ENCODE data around the gene MXD1.

The MXD1 gene

DNA sequence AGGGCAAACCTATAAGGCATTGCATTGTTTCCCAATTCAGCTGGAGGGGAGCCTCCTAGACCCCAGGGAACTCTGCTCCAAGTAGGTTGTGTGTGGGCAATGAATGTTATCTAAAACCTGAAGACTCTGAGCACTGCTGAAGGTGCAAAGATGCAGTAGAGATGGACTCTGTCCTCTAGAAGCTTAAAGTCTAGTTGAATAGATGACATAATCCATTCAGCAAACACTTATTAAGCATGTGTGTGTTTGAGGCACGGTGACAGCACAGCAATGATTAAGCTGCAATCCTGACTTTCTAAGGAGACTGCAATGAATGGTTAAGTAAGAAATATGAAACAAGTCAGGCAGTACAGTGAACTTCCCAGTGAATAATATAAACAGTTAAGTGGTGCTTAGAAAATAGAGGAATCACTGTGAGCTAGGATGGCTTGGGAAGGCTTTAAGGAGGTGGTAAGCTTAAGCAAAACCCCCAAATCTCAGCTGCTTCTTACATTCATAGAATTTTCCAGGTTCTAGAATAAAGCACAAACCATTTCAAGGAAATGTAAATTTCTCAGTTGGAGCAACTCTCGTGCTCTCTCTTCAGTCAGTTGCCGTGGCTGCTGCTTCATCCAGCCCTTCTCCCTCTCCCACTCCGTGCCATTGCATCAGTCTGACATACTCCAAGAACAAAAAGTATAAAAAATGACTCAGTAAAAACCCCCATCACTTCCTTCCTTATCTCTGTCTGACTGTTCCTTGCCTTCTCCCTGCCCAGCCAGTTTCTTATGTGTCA is 19.1 kb downstream of the MXD1 start:
- Histone ChIP-seq H3K9ac (ENCODE audit: low read depth, low read length) (no peak overlapping the region), H3K4me1 (ENCODE audit: control insufficient read depth, insufficient read depth, low read length) (peaks cover 5% of the 10 kb centered on the region; the same call in 1 of the 2 replicates), H3K27ac (ENCODE audit: low read depth, low read length) (peak overlapping the region; percentile 51), H3K27me3 (ENCODE audit: control insufficient read depth, insufficient read depth, low read length) (no peaks in the 10 kb centered on the region), H3K4me3 (ENCODE audit: low read depth, low read length) (no peak overlapping the region), H3K9me3 (ENCODE audit: control insufficient read depth, insufficient read depth, low read length) (no peaks in the 10 kb centered on the region), H3K36me3 (ENCODE audit: control insufficient read depth, insufficient read depth, low read length) (peaks cover 7% of the 10 kb centered on the region)

DNA sequence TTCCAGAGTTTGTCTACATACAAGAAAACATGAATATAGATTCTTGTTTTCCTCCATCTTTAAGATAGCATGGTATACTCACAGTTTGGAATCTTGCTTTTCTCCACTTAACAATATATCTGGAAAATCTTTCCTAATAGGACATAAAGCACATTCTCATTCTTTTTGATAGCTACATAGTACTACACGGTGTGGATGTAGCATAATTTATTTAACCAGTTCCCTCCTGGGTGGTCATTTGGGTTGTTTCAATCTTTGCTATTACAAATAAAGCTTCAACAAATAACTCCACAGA is 19.7 kb downstream of the MXD1 start:
- no peak overlapping the region for H3K27ac ChIP-seq (ENCODE audit: low read depth, low read length)

DNA sequence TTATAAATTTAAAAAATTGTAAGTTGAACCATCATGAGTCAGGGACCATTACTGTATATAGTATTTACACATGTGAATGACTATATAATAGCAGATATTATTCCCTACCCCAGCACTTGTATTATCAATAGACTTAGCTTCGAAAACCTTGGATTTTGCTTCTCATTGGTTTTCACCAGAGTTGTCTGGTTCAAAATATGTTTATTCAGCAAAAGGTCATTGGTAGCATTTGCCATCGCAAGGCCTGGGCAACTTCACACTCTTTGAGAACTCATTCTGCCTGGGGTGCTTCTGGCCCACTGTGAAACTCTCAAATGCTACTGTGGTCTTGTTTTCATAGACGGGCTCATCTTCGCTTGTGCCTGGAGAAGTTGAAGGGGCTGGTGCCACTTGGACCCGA is 20.1 kb downstream of the MXD1 start:
- no peaks in the 10 kb centered on the region for H3K27me3 ChIP-seq (ENCODE audit: control insufficient read depth, insufficient read depth, low read length)
- peaks cover 9% of the 10 kb centered on the region; the same call in 1 of the 2 replicates for H3K4me1 ChIP-seq (ENCODE audit: control insufficient read depth, insufficient read depth, low read length)
- no peak overlapping the region for H3K9ac ChIP-seq (ENCODE audit: low read depth, low read length)
- no peaks in the 10 kb centered on the region for H3K9me3 ChIP-seq (ENCODE audit: control insufficient read depth, insufficient read depth, low read length)
- H3K36me3 ChIP-seq (ENCODE audit: control insufficient read depth, insufficient read depth, low read length) = peaks cover 7% of the 10 kb centered on the region
- no peak overlapping the region for H3K4me3 ChIP-seq (ENCODE audit: low read depth, low read length)
- H3K27ac ChIP-seq (ENCODE audit: low read depth, low read length) = no peak overlapping the region

More for the DNA sequence above, 19.7 kb downstream of the MXD1 start:
- H3K36me3 ChIP-seq (ENCODE audit: control insufficient read depth, insufficient read depth, low read length) = peaks cover 7% of the 10 kb centered on the region
- no peak overlapping the region for H3K9ac ChIP-seq (ENCODE audit: low read depth, low read length)
- peaks cover 5% of the 10 kb centered on the region; the same call in 1 of the 2 replicates for H3K4me1 ChIP-seq (ENCODE audit: control insufficient read depth, insufficient read depth, low read length)
- no peaks in the 10 kb centered on the region for H3K9me3 ChIP-seq (ENCODE audit: control insufficient read depth, insufficient read depth, low read length)
- no peaks in the 10 kb centered on the region for H3K27me3 ChIP-seq (ENCODE audit: control insufficient read depth, insufficient read depth, low read length)
- H3K4me3 ChIP-seq (ENCODE audit: low read depth, low read length) = no peak overlapping the region

DNA sequence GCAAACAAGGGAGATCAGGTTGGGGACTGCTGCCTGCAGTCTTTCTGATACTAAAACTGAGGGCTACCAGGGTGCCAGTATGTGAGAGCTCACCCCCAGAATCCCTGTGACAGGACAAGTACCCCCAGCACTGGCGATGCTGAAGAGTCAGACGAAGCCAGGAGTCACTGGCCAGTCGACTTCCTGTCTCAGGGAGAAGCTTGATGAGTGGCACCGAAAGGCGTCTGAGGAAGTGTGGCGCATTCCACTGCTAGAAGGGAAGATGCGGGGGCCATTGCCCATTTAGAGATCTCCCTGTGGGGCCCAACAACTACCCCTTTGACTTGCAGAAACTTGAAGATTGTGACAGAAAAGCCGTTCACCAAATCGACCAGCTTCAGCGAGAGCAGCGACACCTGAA is 22.0 kb downstream of the MXD1 start:
- Histone ChIP-seq H3K27ac (ENCODE audit: low read depth, low read length) (no peak overlapping the region), H3K36me3 (ENCODE audit: control insufficient read depth, insufficient read depth, low read length) (peaks cover 7% of the 10 kb centered on the region), H3K4me3 (ENCODE audit: low read depth, low read length) (no peak overlapping the region), H3K4me1 (ENCODE audit: control insufficient read depth, insufficient read depth, low read length) (peaks cover 13% of the 10 kb centered on the region; the same call in 1 of the 2 replicates), H3K27me3 (ENCODE audit: control insufficient read depth, insufficient read depth, low read length) (no peaks in the 10 kb centered on the region), H3K9me3 (ENCODE audit: control insufficient read depth, insufficient read depth, low read length) (no peaks in the 10 kb centered on the region), H3K9ac (ENCODE audit: low read depth, low read length) (no peak overlapping the region)

DNA sequence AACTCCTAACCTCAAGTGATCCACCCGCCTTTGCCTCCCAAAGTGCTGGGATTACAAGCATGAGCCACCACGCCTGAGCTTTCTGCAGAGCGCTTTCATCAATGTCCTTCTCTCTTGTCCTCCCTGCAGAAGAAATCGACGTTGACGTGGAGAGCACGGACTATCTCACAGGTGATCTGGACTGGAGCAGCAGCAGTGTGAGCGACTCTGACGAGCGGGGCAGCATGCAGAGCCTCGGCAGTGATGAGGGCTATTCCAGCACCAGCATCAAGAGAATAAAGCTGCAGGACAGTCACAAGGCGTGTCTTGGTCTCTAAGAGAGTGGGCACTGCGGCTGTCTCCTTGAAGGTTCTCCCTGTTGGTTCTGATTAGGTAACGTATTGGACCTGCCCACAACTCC is 23.1 kb downstream of the MXD1 start:
- Histone ChIP-seq H3K27me3 (ENCODE audit: control insufficient read depth, insufficient read depth, low read length) (no peaks in the 10 kb centered on the region), H3K4me3 (ENCODE audit: low read depth, low read length) (no peak overlapping the region), H3K27ac (ENCODE audit: low read depth, low read length) (no peak overlapping the region), H3K36me3 (ENCODE audit: control insufficient read depth, insufficient read depth, low read length) (peaks cover 7% of the 10 kb centered on the region), H3K9me3 (ENCODE audit: control insufficient read depth, insufficient read depth, low read length) (no peaks in the 10 kb centered on the region), H3K9ac (ENCODE audit: low read depth, low read length) (no peak overlapping the region), H3K4me1 (ENCODE audit: control insufficient read depth, insufficient read depth, low read length) (peaks cover 13% of the 10 kb centered on the region; the same call in 1 of the 2 replicates)

DNA sequence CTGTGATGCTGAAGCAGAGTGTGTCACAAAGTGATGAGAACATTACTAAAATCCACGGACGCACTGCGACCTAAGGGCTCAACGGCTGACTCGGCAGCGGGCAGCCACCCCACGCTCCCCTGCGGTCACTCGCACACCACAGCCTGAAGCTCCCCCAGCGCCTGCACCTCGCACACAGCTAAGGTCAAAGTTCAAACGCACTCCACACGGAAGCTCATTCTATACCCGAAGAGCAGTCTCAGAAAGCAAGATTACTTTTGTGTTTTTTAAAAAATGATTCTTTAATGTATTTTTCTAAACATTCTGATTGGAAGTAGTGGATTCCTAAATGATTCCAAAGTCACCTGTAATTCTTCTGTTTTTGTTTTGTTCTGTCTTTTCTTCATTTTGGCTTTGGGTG is 24.8 kb downstream of the MXD1 start:
- Histone ChIP-seq H3K27me3 (ENCODE audit: control insufficient read depth, insufficient read depth, low read length) (no peaks in the 10 kb centered on the region), H3K4me1 (ENCODE audit: control insufficient read depth, insufficient read depth, low read length) (peaks cover 13% of the 10 kb centered on the region; the same call in 1 of the 2 replicates), H3K9me3 (ENCODE audit: control insufficient read depth, insufficient read depth, low read length) (no peaks in the 10 kb centered on the region), H3K36me3 (ENCODE audit: control insufficient read depth, insufficient read depth, low read length) (peaks cover 7% of the 10 kb centered on the region), H3K27ac (ENCODE audit: low read depth, low read length) (no peak overlapping the region), H3K4me3 (ENCODE audit: low read depth, low read length) (no peak overlapping the region), H3K9ac (ENCODE audit: low read depth, low read length) (no peak overlapping the region)

DNA sequence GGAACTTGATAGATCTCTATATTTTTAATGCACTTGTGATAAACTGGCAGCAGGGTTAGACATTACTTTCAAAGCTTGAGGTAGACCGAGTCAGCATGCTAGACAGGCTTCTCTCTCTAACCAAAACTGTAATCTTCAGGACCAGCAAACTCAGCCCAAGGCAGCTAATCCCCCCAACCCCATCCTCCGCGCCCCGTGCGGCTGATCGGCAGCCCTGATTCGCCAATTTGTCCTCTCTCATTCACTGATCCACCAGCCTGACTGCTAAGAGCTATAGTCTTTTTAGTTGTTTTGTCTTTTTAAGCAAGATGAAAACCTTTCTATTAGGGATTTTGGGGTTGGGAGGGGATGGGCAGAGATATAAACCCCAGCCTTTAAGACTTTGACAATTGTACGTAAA is 25.8 kb downstream of the MXD1 start:
- no peak overlapping the region for H3K4me3 ChIP-seq (ENCODE audit: low read depth, low read length)
- no peaks in the 10 kb centered on the region for H3K27me3 ChIP-seq (ENCODE audit: control insufficient read depth, insufficient read depth, low read length)
- H3K36me3 ChIP-seq (ENCODE audit: control insufficient read depth, insufficient read depth, low read length) = peaks cover 7% of the 10 kb centered on the region
- no peak overlapping the region for H3K27ac ChIP-seq (ENCODE audit: low read depth, low read length)
- H3K9me3 ChIP-seq (ENCODE audit: control insufficient read depth, insufficient read depth, low read length) = no peaks in the 10 kb centered on the region
- peaks cover 13% of the 10 kb centered on the region; the same call in 1 of the 2 replicates for H3K4me1 ChIP-seq (ENCODE audit: control insufficient read depth, insufficient read depth, low read length)
- H3K9ac ChIP-seq (ENCODE audit: low read depth, low read length) = no peak overlapping the region

DNA sequence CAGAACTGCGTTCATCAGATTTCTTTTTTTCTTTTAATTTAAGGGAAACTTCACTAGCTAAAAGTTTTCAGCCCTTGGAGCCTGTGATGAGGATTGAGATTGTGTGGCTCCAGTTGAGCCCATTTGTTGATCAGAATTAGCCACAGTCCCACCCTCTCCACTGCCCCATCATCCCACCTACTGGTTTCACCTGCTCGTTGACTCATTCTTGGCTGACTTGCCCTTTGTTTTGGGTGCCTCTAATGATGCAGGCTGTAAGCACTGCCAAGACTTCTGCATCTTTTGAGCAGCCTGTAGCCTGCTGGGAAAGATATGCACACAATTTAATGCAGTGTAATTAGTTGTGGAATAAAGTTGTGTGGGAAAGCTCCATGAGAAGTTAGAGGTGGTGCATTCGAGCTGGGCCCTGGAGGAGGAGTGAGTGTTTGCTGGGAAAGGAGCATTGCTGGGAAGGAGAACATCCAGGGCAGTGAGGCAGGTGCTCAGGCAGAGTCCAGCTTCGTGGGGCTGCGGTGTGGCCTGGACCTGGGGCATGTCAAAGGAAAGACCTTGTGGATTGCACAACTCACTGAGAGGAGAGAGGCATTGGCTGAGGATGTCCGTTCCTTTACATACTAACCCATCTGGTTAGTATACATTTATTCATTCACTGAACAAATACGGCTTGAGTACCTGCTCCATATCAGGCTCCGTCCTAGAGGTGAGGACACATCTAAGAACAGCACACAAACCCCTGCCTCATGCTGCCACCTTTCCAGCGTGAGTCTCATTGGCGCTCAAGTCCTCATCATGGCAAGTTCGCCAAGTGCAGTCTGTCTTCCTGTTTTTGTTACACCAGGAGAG is 28.3 kb downstream of the MXD1 start:
- H3K9ac ChIP-seq (ENCODE audit: low read depth, low read length) = no peak overlapping the region
- no peaks in the 10 kb centered on the region for H3K27me3 ChIP-seq (ENCODE audit: control insufficient read depth, insufficient read depth, low read length)
- no peaks in the 10 kb centered on the region for H3K9me3 ChIP-seq (ENCODE audit: control insufficient read depth, insufficient read depth, low read length)
- peaks cover 7% of the 10 kb centered on the region; the same call in 1 of the 2 replicates for H3K4me1 ChIP-seq (ENCODE audit: control insufficient read depth, insufficient read depth, low read length)
- no peak overlapping the region for H3K4me3 ChIP-seq (ENCODE audit: low read depth, low read length)
- peaks cover 3% of the 10 kb centered on the region; the same call in 1 of the 2 replicates for H3K36me3 ChIP-seq (ENCODE audit: control insufficient read depth, insufficient read depth, low read length)
- no peak overlapping the region for H3K27ac ChIP-seq (ENCODE audit: low read depth, low read length)

DNA sequence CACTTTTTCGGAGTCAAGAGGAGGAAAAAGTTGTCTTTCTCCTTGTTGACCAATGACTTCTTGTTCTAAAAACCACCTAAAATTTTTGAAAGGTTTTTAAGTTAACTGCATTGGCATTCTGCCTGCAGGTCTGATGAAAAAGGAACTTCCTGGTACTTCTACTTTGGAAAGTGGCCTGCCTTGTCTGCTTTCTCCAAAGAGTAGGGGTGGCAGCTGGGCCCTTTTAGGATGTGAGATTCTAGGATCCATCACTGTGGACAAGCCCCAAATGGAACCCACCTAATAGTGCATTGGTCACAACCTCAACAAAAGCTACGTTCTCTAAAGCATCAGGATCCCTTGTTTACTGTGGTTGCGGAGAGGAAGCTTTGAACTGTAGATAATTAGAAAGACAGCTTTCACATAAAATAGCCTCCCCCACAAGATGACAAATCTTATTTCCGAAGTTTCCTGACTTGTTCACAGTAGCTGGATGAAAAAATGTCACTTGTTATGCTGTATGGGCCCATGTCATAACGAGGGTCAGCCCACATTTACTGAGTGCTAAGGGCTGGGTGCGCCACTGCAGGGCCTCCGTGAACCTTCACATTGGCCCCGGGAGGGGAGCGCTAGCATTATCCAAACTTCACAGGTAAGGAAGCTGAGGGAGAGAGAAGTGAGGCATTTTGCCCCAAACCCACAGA is 29.1 kb downstream of the MXD1 start:
- Histone ChIP-seq H3K27ac (ENCODE audit: low read depth, low read length) (no peak overlapping the region), H3K4me1 (ENCODE audit: control insufficient read depth, insufficient read depth, low read length) (peaks cover 7% of the 10 kb centered on the region; the same call in 1 of the 2 replicates), H3K4me3 (ENCODE audit: low read depth, low read length) (no peak overlapping the region), H3K36me3 (ENCODE audit: control insufficient read depth, insufficient read depth, low read length) (no peaks in the 10 kb centered on the region), H3K9ac (ENCODE audit: low read depth, low read length) (no peak overlapping the region), H3K27me3 (ENCODE audit: control insufficient read depth, insufficient read depth, low read length) (no peaks in the 10 kb centered on the region), H3K9me3 (ENCODE audit: control insufficient read depth, insufficient read depth, low read length) (no peaks in the 10 kb centered on the region)

DNA sequence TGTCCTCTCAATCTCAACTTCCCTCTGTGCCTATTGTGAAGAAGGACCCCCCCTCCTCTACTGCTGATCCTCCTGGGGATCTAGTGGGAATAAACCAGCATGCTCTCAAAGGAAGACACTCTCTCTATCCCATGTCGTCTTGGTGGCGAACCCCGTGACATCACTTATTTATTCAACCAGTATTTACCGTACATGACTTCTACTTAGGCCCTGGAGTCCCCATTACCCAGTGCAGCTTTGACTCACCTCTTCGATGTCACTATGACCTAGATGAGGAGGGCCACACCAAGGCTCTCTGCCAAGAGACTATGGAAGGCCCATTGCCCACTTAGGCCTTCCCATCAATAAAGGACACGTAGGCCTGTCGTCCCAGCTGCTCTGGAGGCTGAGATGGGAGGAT is 29.8 kb downstream of the MXD1 start:
- H3K27ac ChIP-seq (ENCODE audit: low read depth, low read length) = no peak overlapping the region

More for the DNA sequence above, 29.8 kb downstream of the MXD1 start:
- no peak overlapping the region for H3K4me3 ChIP-seq (ENCODE audit: low read depth, low read length)
- no peaks in the 10 kb centered on the region for H3K36me3 ChIP-seq (ENCODE audit: control insufficient read depth, insufficient read depth, low read length)
- no peak overlapping the region for H3K9ac ChIP-seq (ENCODE audit: low read depth, low read length)
- H3K27me3 ChIP-seq (ENCODE audit: control insufficient read depth, insufficient read depth, low read length) = no peaks in the 10 kb centered on the region
- H3K4me1 ChIP-seq (ENCODE audit: control insufficient read depth, insufficient read depth, low read length) = peaks cover 6% of the 10 kb centered on the region; the same call in 1 of the 2 replicates
- H3K9me3 ChIP-seq (ENCODE audit: control insufficient read depth, insufficient read depth, low read length) = no peaks in the 10 kb centered on the region
